GM12878 (cell line): ENCODE measurements around the gene FLVCR2. TPM values are rescaled to one million over a fixed set of nuclear protein-coding genes. Genes with fewer than 3 reads are reported as not detected.

Experiments
- CREB1 ChIP-seq: IDR thresholded peaks from 2 replicates; pipeline ENCODE4 v1.6.1; 2012; ENCODE audit warnings: low read depth, mild to moderate bottlenecking, inconsistent platforms
- E2F4 ChIP-seq: IDR thresholded peaks from 2 replicates; pipeline ENCODE4 v1.6.1; 2012; ENCODE audit warnings: low read depth, low read length, improper control_type of control experiment
- LARP7 ChIP-seq: fragments of 450-650 bp; IDR thresholded peaks from 2 replicates; pipeline ENCODE4 v1.6.1; 2017; ENCODE audit warnings: mild to moderate bottlenecking
- MYB ChIP-seq: fragments of 150-350 bp; IDR thresholded peaks from 2 replicates; pipeline ENCODE4 v1.6.1; 2014; ENCODE audit warnings: mild to moderate bottlenecking, low read depth, low read length, borderline replicate concordance
- NFXL1 ChIP-seq: fragments of 450-650 bp; IDR thresholded peaks from 2 replicates; pipeline ENCODE4 v1.6.1; 2017; ENCODE audit warnings: antibody characterized with exemption, mild to moderate bottlenecking, borderline replicate concordance
- NR2F1 ChIP-seq: fragments of 450-650 bp; conservative IDR thresholded peaks from 2 replicates; pipeline ENCODE4 v1.6.1; 2017; ENCODE audit warnings: mild to moderate bottlenecking
- SUZ12 ChIP-seq: fragments of 200-600 bp; sonication (generic); IDR thresholded peaks from one replicate; pipeline ENCODE4 v1.6.1; 2018; ENCODE audit warnings: antibody characterized with exemption, mild to moderate bottlenecking; ENCODE audit not compliant: unreplicated experiment
- USF1 ChIP-seq: IDR thresholded peaks from 2 replicates; pipeline ENCODE4 v1.6.1; 2011; ENCODE audit warnings: borderline replicate concordance, low read depth, mild to moderate bottlenecking, moderate library complexity, mixed read lengths, low read length; ENCODE audit not compliant: insufficient read depth; ENCODE audit errors: extremely low read length
- ZBTB11 ChIP-seq: fragments of 450-650 bp; formaldehyde crosslinking; IDR thresholded peaks from 2 replicates; pipeline ENCODE4 v1.5.0; 2022; ENCODE audit warnings: mild to moderate bottlenecking, missing genetic modification characterization
- polyA plus RNA-seq, 11 experiments: library from polyadenylated mRNA; depleted of rRNA in 4 of 11; unstranded in 6 of 11; stranded (reverse) in 5 of 11; fragments of >200 nt; fragmentation: Nextera tagmentation in 4 of 11; fragmentation: Illumina TruSeq in 1 of 11; extraction: Ambion mirVana in 4 of 11; extraction: Trizol in 1 of 11; gene quantifications; 1 replicate in 1 of 11; 2 replicates in 10 of 11; pipeline versions ENCODE4 v1.2.1 to v1.2.3, GENCODE V29; 2011 to 2016; ENCODE audit warnings: inconsistent platforms in 2 of 11, missing spikeins in 2 of 11, low read depth in 1 of 11
- small RNA-seq: library from RNA; depleted of rRNA; stranded (forward); fragments of <200 nt; gene quantifications from one replicate; pipeline ENCODE3, GENCODE V24; 2014
- total RNA-seq, 4 experiments: library from RNA; depleted of rRNA in 3 of 4; stranded (reverse); fragments of >200 nt in 3 of 4; fragmentation: Illumina TruSeq in 1 of 4; extraction: Trizol in 1 of 4; gene quantifications; 2 replicates each; pipeline versions ENCODE4 v1.2.1 to v1.2.3, GENCODE V29; 2013 to 2021

FLVCR2 gene
- total and polyA plus RNA-seq, 10 of the 15 experiments (the other 5 are each of a cell fraction or from before 2014, with no cell fraction given): 0.24 to 3.7 (median 1.6) TPM

- TF ChIP-seq LARP7 (no peak), ZBTB11 (CRISPR knock-in tag) (no peak), SUZ12 (no peak), NFXL1 (no peak), USF1 (no peak), E2F4 (no peak), CREB1 (no peak), NR2F1 (no peak), MYB (no peak)
Observed at GRCh38 chr14:75697386-75697785, 119.0 kb downstream of the FLVCR2 start (continued).

Small RNA genes lying within 50 kb of the gene (small RNA-seq; reads per million reads assigned to genes)
- 0.43 reads per million, percentile 5 among the genes with 10 or more reads in this experiment for gene RNA5SP387

Other genes with a start within 250 kb of the FLVCR2 start
- 19.4 and 21.3 TPM in 2 replicates for gene JDP2, start 150.6 kb upstream of the FLVCR2 start, total RNA-seq (2014; rRNA removed)
- 11.7 and 12.1 TPM in 2 replicates for gene JDP2, start 150.6 kb upstream of the FLVCR2 start, total RNA-seq (2014; rRNA removed; fragmentation: Illumina TruSeq; extraction: Trizol)
- 16.0 and 16.4 TPM in 2 replicates for gene JDP2, start 150.6 kb upstream of the FLVCR2 start, total RNA-seq (2021)
- 5.1 and 6.7 TPM in 2 replicates for gene JDP2, start 150.6 kb upstream of the FLVCR2 start, polyA plus RNA-seq (2011; rRNA removed)
- 3.3 and 11.5 TPM in 2 replicates for gene JDP2, start 150.6 kb upstream of the FLVCR2 start, polyA plus RNA-seq (2014; fragmentation: Illumina TruSeq; extraction: Trizol)
- 1 to 10 TPM in 1 of 2 experiments, under 1 TPM in 1; 0.71 to 1.2 TPM for gene JDP2, start 150.6 kb upstream of the FLVCR2 start, polyA plus RNA-seq (2014; fragmentation: Nextera tagmentation; extraction: Ambion mirVana)
- 20.7 and 21.2 TPM in 2 replicates for gene JDP2, start 150.6 kb upstream of the FLVCR2 start, polyA plus RNA-seq (2014; rRNA removed)
- 10 to 100 TPM in 1 of 2 experiments, 1 to 10 TPM in 1; 8.9 to 10.8 TPM for gene JDP2, start 150.6 kb upstream of the FLVCR2 start, polyA plus RNA-seq (2016; fragmentation: Nextera tagmentation; extraction: Ambion mirVana)
- 153 and 158 TPM in 2 replicates for gene BATF, start 56.2 kb upstream of the FLVCR2 start, total RNA-seq (2014; rRNA removed)
- gene BATF, start 56.2 kb upstream of the FLVCR2 start, total RNA-seq (2014; rRNA removed; fragmentation: Illumina TruSeq; extraction: Trizol): 94.0 and 99.6 TPM in 2 replicates
- gene BATF, start 56.2 kb upstream of the FLVCR2 start, total RNA-seq (2021): 99.8 and 107 TPM in 2 replicates
- 53.9 and 98.3 TPM in 2 replicates for gene BATF, start 56.2 kb upstream of the FLVCR2 start, polyA plus RNA-seq (2011; rRNA removed)
- gene BATF, start 56.2 kb upstream of the FLVCR2 start, polyA plus RNA-seq (2014; fragmentation: Illumina TruSeq; extraction: Trizol): 30.7 and 93.4 TPM in 2 replicates
- 10 to 100 TPM in 1 of 2 experiments, 1 to 10 TPM in 1; 10.0 to 30.9 TPM for gene BATF, start 56.2 kb upstream of the FLVCR2 start, polyA plus RNA-seq (2014; fragmentation: Nextera tagmentation; extraction: Ambion mirVana)
- gene BATF, start 56.2 kb upstream of the FLVCR2 start, polyA plus RNA-seq (2014; rRNA removed): 147 and 176 TPM in 2 replicates
- 100 to 1,000 TPM; 133 to 154 TPM for gene BATF, start 56.2 kb upstream of the FLVCR2 start, polyA plus RNA-seq (2016; fragmentation: Nextera tagmentation; extraction: Ambion mirVana)
- 14.6 and 15.2 TPM in 2 replicates for gene ERG28, start 82.3 kb downstream of the FLVCR2 start, total RNA-seq (2014; rRNA removed)
- gene ERG28, start 82.3 kb downstream of the FLVCR2 start, total RNA-seq (2014; rRNA removed; fragmentation: Illumina TruSeq; extraction: Trizol): 19.1 and 21.0 TPM in 2 replicates
- gene ERG28, start 82.3 kb downstream of the FLVCR2 start, total RNA-seq (2021): 28.0 and 28.5 TPM in 2 replicates
- 47.8 and 48.1 TPM in 2 replicates for gene ERG28, start 82.3 kb downstream of the FLVCR2 start, polyA plus RNA-seq (2011; rRNA removed)
- 48.0 and 59.2 TPM in 2 replicates for gene ERG28, start 82.3 kb downstream of the FLVCR2 start, polyA plus RNA-seq (2014; fragmentation: Illumina TruSeq; extraction: Trizol)
- 10 to 100 TPM; 52.6 to 67.0 TPM for gene ERG28, start 82.3 kb downstream of the FLVCR2 start, polyA plus RNA-seq (2014; fragmentation: Nextera tagmentation; extraction: Ambion mirVana)
- 33.9 and 37.0 TPM in 2 replicates for gene ERG28, start 82.3 kb downstream of the FLVCR2 start, polyA plus RNA-seq (2014; rRNA removed)
- gene ERG28, start 82.3 kb downstream of the FLVCR2 start, polyA plus RNA-seq (2016; fragmentation: Nextera tagmentation; extraction: Ambion mirVana): 10 to 100 TPM; 61.8 to 62.2 TPM
- 12.8 and 13.4 TPM in 2 replicates for gene TTLL5, start 82.6 kb downstream of the FLVCR2 start, total RNA-seq (2014; rRNA removed)
- 14.2 and 15.4 TPM in 2 replicates for gene TTLL5, start 82.6 kb downstream of the FLVCR2 start, total RNA-seq (2014; rRNA removed; fragmentation: Illumina TruSeq; extraction: Trizol)
- gene TTLL5, start 82.6 kb downstream of the FLVCR2 start, total RNA-seq (2021): 17.4 and 21.4 TPM in 2 replicates
- gene TTLL5, start 82.6 kb downstream of the FLVCR2 start, polyA plus RNA-seq (2011; rRNA removed): 12.8 and 13.9 TPM in 2 replicates
- gene TTLL5, start 82.6 kb downstream of the FLVCR2 start, polyA plus RNA-seq (2014; fragmentation: Illumina TruSeq; extraction: Trizol): 13.6 and 16.4 TPM in 2 replicates
- gene TTLL5, start 82.6 kb downstream of the FLVCR2 start, polyA plus RNA-seq (2014; fragmentation: Nextera tagmentation; extraction: Ambion mirVana): 1 to 10 TPM; 3.2 to 5.2 TPM
- 10.6 and 12.3 TPM in 2 replicates for gene TTLL5, start 82.6 kb downstream of the FLVCR2 start, polyA plus RNA-seq (2014; rRNA removed)
- 10 to 100 TPM; 20.3 to 25.9 TPM for gene TTLL5, start 82.6 kb downstream of the FLVCR2 start, polyA plus RNA-seq (2016; fragmentation: Nextera tagmentation; extraction: Ambion mirVana)